ENCODE data around the gene PRSS58. TPM values are rescaled to one million over a fixed set of nuclear protein-coding genes. Genes with fewer than 3 reads are reported as not detected.

The PRSS58 gene
- total RNA-seq, 4 donors from 2014 or later, result not detected

DNA sequence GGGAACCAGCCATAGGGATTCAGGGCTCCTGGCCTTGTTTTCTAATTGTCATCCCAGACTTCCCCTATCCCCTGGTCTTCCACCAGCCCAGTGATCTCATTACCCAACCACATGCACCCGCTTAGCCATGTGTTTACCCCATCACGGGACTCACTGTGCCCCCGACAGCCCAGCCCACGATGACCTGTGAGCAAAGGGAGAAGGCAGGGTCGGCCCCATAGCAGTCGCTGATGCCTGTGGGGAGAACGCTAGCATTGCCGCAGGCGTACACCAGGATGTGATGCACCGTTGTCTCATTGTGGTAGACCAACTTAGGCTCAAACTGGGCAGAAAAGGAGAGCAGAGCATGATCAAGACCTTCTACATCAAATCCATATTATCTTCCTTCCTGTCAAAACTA is 14.0 kb downstream of the PRSS58 start:
- no peaks in the 10 kb centered on the region for H3K36me3 ChIP-seq
- no peaks in the 10 kb centered on the region for H3K4me1 ChIP-seq
- H3K27ac ChIP-seq, result no peak overlapping the region
- intact Hi-C loops (cut with DNase I; ENCODE audit: low total_unique reads) (no loop called here), in situ Hi-C loops (cut with MboI; ENCODE audit: low sequenced_read_pairs in 4 of 4) (no loop called here)
- ATAC-seq, result no peak
- H3K4me3 ChIP-seq, result no peak overlapping the region
- DNase-seq, result no peak
- no peaks in the 10 kb centered on the region for H3K9me3 ChIP-seq
- no peaks in the 10 kb centered on the region for H3K27me3 ChIP-seq
- TF ChIP-seq CTCF (IDR thresholded peaks at IDR 0.05 in 4 of 5, conservative IDR thresholded peaks at IDR 0.05 in 1 of 5) (no peak), POLR2A (IDR thresholded peaks at IDR 0.05) (no peak)

GRCh38 chr7:142240546-142240945 is 17.3 kb downstream of the PRSS58 start:
- H3K27ac ChIP-seq, result no peak overlapping the region
- no peaks in the 10 kb centered on the region for H3K36me3 ChIP-seq
- TF ChIP-seq CTCF (IDR thresholded peaks at IDR 0.05 in 4 of 5, conservative IDR thresholded peaks at IDR 0.05 in 1 of 5) (no peak), POLR2A (IDR thresholded peaks at IDR 0.05) (no peak)
- intact Hi-C loops (cut with DNase I; ENCODE audit: low total_unique reads) (no loop called here), in situ Hi-C loops (cut with MboI; ENCODE audit: low sequenced_read_pairs in 4 of 4) (no loop called here)
- no peaks in the 10 kb centered on the region for H3K4me1 ChIP-seq
- H3K27me3 ChIP-seq, result no peaks in the 10 kb centered on the region
- DNase-seq (no peak), ATAC-seq (no peak)
- no peak overlapping the region for H3K4me3 ChIP-seq
- H3K9me3 ChIP-seq, result no peaks in the 10 kb centered on the region

GRCh38 chr7:142231716-142232115 is 26.1 kb downstream of the PRSS58 start:
- in situ Hi-C loops (cut with MboI; ENCODE audit: low sequenced_read_pairs in 4 of 4), result no loop called here
- TF ChIP-seq POLR2A (IDR thresholded peaks at IDR 0.05) (no peak), CTCF (IDR thresholded peaks at IDR 0.05 in 4 of 5, conservative IDR thresholded peaks at IDR 0.05 in 1 of 5) (no peak)
- Histone ChIP-seq H3K9me3 (no peaks in the 10 kb centered on the region), H3K36me3 (no peaks in the 10 kb centered on the region), H3K4me1 (no peaks in the 10 kb centered on the region), H3K27me3 (no peaks in the 10 kb centered on the region), H3K4me3 (no peak overlapping the region), H3K27ac (no peak overlapping the region)
- ATAC-seq (no peak), DNase-seq (no peak)
- intact Hi-C loops (cut with DNase I; ENCODE audit: low total_unique reads), result no loop called here

GRCh38 chr7:142228537-142229104 is 29.2 kb downstream of the PRSS58 start:
- Histone ChIP-seq H3K27ac (no peak overlapping the region), H3K4me1 (no peaks in the 10 kb centered on the region), H3K4me3 (no peak overlapping the region), H3K36me3 (no peaks in the 10 kb centered on the region), H3K9me3 (no peaks in the 10 kb centered on the region), H3K27me3 (no peaks in the 10 kb centered on the region)
- intact Hi-C loops (cut with DNase I; ENCODE audit: low total_unique reads) (no loop called here), in situ Hi-C loops (cut with MboI; ENCODE audit: low sequenced_read_pairs in 4 of 4) (no loop called here)
- TF ChIP-seq POLR2A (IDR thresholded peaks at IDR 0.05), result no peak
- no peak for TF ChIP-seq CTCF (IDR thresholded peaks at IDR 0.05 in 4 of 5, conservative IDR thresholded peaks at IDR 0.05 in 1 of 5)
- DNase-seq, result no peak
- no peak for ATAC-seq

Other genes with a start within 250 kb of the PRSS58 start
- gene MGAM2, start 146.3 kb downstream of the PRSS58 start, total RNA-seq, result under 1 TPM in 2 of 4 donors, not detected in 2; 0.13 to 0.27 TPM

Measured in gastrocnemius medialis (tissue), 4 donors.